GM18519 (cell line): Measurements from ENCODE around the gene NFKB1.

Experiments used
- ATAC-seq: cut with Tn5 transposase; IDR thresholded peaks from one replicate; pipeline ENCODE4 v1.9.1; 2021; ENCODE audit warnings: mild to moderate bottlenecking, moderate library complexity; ENCODE audit not compliant: unreplicated experiment, low FRiP score

NFKB1 gene

GRCh38 chr4:102527695-102528283 is 26.6 kb downstream of the NFKB1 start:
- no peak for ATAC-seq

- ATAC-seq: no peak
Observed at GRCh38 chr4:102529977-102530376, 28.8 kb downstream of the NFKB1 start.

DNA sequence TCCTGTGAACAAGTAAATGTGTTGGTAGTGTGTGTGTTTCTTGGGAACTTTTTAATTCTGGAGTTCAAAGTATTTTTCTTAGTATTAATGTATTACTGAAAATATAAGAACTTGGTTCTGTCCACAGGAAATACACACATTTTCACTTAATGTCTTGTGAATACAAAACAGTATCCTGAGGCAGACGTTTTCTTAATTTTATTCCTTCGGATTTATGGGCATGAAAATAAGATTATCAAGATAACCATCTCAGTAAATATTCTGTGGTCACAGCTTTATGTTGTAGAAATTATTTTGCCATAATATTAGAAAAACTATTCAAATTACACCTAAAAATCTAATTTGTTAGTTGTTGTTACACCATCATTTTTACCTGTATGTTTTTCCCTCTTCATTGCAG is 29.8 kb downstream of the NFKB1 start:
- ATAC-seq: no peak

GRCh38 chr4:102531462-102531861 is 30.3 kb downstream of the NFKB1 start:
- no peak for ATAC-seq

DNA sequence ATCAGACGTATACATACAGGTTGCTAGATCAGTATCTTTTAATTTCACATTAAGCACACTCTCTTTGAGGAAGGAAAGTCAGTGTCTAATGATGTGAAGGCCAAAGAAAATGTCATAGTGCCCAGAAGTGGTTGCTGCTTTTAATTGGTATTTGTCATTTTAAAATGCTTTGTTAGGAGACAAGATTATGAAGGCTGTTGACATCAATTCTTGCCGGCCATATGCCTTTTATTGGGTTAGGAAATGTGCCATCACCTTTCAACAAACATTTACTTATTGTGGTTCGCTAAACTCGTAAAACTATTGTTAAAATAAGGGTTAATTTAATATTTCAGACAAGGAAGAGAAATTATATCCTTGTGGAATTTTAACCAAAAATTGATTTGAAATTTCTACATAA is 32.2 kb downstream of the NFKB1 start:
- no peak for ATAC-seq

DNA sequence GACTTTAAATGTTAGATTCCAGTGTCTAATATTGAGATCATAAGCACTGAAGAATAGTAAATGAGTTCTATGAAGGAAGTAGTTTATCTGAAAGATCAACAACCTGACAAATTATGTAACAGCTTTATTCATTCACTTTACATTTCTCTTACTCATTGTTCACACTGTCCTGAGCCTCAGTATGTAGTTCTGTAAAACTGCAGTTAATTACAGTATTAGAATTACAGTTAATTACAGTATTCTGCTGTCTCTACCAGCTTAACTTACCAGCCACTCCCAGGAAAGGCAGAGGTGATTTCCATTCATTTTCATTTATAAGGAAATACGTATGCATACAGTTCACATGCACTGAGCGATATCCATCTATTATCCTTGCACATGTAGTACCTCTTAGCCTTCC is 32.7 kb downstream of the NFKB1 start:
- ATAC-seq: no peak

DNA sequence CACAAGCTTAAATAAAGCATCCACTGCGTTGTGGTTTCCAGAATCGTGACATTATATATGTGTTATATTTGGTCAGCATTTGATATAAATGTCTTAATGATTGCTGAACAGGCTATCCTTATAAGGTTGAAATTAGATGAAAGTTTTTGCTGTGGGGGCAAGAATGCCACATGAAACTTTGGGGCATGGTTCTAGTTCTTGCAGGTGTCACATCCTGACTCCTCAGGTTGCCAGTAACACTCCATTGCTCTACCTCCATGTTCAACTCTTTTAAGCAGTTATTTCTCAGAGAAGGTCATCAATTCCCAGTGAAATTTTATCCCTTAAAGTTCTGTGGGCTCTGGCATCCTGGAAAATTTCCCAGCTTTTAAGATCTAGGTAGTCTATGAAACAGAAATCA is 33.7 kb downstream of the NFKB1 start:
- ATAC-seq: no peak

DNA sequence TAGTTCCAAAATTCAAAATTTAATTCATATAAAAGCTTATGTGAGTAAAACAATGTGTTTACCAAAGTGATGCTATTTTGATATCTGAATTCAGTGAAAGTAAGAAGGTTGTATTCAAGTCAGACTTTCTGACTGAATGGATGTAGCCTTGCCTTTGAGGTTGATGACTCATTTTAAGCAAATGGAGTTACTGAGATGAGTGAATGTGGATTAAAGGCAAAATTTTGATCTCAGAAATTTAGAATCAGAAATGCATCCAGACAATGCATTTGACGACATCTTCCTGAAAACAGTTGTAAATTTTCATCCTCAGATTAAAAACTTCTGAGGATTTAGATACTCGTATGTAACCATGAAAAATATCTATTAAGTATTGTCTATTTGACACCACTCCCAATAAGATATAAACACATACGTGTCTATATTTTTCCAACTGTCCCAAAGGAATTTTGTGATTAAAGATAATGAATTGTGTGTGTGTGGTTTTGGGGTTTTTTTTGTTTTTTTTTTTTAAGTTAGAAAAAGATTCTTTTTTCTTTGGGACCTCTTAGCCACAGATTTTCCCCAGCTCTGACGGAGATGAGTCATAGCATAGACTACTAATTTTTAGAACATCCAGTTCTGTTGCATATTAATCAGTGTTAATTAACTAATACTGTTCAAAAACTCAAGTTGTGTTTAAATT is 34.4 kb downstream of the NFKB1 start:
- peak; percentile 92 for ATAC-seq

DNA sequence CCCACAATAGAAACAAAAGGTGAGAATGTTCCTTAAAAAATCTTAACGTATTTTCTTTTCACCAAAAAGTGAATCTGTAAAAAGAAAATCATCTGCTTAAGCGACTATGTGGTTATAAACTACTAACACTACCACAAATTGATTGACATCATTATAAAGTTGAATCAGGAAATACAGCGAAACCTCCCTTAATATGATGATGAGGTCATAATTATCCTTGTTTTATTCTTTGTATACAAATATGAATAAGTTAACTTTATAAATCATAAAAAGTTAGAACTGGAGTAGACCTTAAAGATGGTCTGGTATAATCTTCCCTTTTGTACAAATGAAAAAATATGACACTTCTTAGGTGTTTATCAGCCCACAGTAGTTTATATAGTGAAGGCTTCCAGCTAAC is 35.6 kb downstream of the NFKB1 start:
- no peak for ATAC-seq

- no peak for ATAC-seq
Observed at GRCh38 chr4:102537269-102537668, 36.1 kb downstream of the NFKB1 start.

DNA sequence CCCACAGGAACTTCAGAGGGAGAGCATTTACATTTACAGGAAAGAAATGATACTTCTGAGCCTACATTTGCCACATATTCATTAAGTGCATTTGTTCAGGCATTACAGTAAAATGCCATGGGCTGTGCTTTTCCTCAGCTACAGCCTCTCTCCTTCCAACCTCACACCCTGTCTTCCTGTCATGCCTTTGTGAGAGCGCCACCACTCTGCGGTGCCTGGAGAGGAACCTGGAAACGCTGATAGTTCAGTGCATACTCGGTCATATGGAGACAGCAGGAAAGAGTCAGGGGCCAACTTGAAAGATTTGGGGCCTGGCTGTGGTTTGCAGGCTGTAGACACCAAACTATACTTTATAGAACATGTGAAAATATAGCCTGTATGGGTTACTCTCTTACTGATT is 40.5 kb downstream of the NFKB1 start:
- no peak for ATAC-seq

GRCh38 chr4:102543030-102543928 is 42.1 kb downstream of the NFKB1 start:
- ATAC-seq: peak; percentile 69

DNA sequence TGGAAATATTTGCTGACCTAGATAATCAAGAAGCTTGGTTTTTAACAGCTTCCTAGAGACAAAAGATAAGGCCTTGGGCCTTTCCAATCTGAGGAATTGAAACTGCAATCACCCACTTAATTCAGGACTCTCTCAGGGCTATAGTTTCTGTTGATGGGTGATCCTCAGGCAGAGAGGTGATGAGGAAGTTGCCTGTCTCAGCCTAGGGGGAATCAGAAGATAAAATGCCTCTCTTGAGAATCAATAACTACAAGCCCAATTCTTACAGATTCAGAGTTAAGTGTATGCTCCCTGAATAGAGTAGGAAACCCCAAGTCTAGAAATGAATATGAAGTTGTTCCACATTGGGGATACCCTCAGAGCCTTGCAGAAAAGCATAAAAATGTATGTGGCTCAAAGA is 45.5 kb downstream of the NFKB1 start:
- no peak for ATAC-seq

GRCh38 chr4:102547973-102548372 is 46.8 kb downstream of the NFKB1 start:
- ATAC-seq: no peak

- no peak for ATAC-seq
Observed at GRCh38 chr4:102551958-102552565, 50.9 kb downstream of the NFKB1 start.

DNA sequence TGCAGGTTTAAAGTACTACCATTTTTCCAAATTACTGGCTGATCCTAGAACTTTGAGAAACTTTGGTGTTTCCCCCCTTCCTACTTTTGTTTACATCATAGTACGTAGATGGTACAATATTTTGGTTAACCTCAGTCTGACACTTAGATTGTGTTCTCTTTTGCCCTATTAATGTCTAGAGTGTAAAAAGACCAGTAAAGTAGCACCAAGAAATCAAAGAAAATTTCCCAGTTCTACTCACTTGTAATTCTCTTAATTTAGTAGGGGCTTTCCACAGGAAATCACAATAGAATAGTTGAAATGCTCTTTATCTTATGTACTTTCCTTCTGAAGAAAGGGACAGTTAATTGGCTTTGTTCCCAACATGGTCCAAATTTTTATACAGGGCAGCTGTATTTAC is 51.6 kb downstream of the NFKB1 start:
- no peak for ATAC-seq

GRCh38 chr4:102553982-102554381 is 52.8 kb downstream of the NFKB1 start:
- ATAC-seq: no peak

DNA sequence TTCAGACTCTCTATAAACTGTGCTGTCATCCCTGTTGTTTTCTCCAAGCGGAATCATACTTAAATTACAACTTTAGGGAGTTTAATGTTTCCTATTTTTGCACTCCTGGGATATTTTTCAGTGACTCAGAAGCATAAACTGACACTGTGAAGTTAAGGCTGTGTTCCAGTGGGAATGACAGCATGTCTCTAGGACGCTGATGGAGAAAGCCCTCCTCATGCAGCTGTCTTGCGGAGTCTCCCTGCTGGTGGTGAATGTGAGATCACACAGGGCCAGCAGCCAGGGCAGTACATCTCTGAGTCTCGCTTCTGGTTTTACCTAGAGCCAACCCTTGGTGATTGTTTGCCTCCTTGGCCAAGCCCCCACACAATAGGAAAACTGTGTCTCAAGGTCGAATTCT is 53.3 kb downstream of the NFKB1 start:
- ATAC-seq: no peak

GRCh38 chr4:102554992-102555391 is 53.8 kb downstream of the NFKB1 start:
- no peak for ATAC-seq

GRCh38 chr4:102557636-102558035 is 56.5 kb downstream of the NFKB1 start:
- ATAC-seq: no peak

DNA sequence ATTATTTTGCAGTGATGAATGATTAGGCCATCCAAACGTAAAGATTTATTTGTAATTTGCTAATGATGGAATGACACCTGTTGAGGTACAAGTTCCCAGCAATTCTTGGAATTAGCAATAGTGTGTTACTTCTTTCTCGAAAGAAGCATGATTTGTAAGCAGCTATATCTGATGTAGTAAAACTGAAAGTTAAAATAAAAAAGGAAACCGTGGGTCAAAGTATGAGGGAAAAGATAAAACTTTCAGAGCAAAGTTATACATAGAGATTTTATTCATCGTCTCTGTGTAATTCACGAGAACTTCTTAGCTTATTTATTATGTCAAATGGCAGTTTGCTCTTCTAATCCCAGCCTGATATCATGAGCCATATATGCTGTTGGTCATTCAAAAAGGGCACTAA is 59.0 kb downstream of the NFKB1 start:
- ATAC-seq: no peak
